Measurements from ENCODE around the gene RBM4B.

DNA sequence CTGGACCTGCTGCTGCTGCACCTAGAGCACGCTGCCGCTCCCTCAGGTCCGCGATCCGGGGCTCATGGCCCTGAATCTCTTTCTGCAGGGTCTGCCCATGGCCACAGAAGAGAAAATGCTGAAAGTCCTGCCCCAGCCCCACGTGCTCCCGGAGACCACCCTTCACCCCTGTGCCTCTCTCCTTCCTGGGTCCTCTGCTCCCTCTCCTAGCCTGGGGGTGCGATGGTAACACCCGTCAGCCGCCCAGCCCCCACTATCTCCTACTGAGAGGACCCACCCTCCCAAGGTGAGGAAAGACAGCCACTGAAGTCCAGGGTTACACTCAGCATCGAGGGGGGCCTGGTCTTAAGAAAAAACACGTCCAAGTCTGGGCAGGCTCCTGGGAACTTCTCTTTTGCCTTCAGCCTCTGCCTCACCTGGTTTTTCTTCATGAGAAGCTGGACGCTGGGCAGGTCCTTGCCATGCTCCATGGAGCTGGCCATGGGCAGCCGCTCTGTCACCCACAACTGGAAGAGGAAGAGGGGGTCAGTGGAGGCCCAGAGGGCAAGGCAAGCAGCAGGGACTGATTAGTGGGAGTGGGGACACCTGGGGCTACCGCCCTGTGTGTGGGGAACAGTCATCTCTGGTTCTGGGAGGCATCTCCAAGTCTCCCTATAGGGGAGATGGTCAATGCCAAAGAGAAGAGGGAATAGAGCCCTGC, 15.8 kb upstream of the RBM4B start:
- TF ChIP-seq, protein P1, sequence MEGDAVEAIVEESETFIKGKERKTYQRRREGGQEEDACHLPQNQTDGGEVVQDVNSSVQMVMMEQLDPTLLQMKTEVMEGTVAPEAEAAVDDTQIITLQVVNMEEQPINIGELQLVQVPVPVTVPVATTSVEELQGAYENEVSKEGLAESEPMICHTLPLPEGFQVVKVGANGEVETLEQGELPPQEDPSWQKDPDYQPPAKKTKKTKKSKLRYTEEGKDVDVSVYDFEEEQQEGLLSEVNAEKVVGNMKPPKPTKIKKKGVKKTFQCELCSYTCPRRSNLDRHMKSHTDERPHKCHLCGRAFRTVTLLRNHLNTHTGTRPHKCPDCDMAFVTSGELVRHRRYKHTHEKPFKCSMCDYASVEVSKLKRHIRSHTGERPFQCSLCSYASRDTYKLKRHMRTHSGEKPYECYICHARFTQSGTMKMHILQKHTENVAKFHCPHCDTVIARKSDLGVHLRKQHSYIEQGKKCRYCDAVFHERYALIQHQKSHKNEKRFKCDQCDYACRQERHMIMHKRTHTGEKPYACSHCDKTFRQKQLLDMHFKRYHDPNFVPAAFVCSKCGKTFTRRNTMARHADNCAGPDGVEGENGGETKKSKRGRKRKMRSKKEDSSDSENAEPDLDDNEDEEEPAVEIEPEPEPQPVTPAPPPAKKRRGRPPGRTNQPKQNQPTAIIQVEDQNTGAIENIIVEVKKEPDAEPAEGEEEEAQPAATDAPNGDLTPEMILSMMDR (IDR thresholded peaks at IDR 0.05 in 4 of 5, conservative IDR thresholded peaks at IDR 0.05 in 1 of 5): no peak
- no peak for TF ChIP-seq POLR2A (IDR thresholded peaks at IDR 0.05)
